HUES64 (cell line): ENCODE data around the gene SCUBE3. TPM values are rescaled to one million over a fixed set of nuclear protein-coding genes. Genes with fewer than 3 reads are reported as not detected.

ENCODE experiments used
- H3K27ac ChIP-seq: 2 replicates; pipeline ENCODE4 v1.7.0; 2013; ENCODE audit warnings: low read depth, low read length, inconsistent platforms
- H3K27me3 ChIP-seq: 2 replicates; pipeline ENCODE4 v1.6.1; 2013; ENCODE audit warnings: mild to moderate bottlenecking, low read length; ENCODE audit not compliant: insufficient read depth
- H3K36me3 ChIP-seq: 2 replicates; pipeline ENCODE4 v1.6.1; 2013; ENCODE audit warnings: mild to moderate bottlenecking, low read length; ENCODE audit not compliant: insufficient read depth
- H3K4me1 ChIP-seq: 2 replicates; pipeline ENCODE4 v1.6.1; 2013; ENCODE audit warnings: mild to moderate bottlenecking, low read length, moderate library complexity; ENCODE audit not compliant: insufficient read depth
- H3K4me3 ChIP-seq: 2 replicates; pipeline ENCODE4 v1.5.1; 2013; ENCODE audit warnings: mild to moderate bottlenecking, low read length, moderate library complexity
- H3K9ac ChIP-seq: 2 replicates; pipeline ENCODE4 v1.6.1; 2013; ENCODE audit warnings: mild to moderate bottlenecking, low read depth, low read length
- H3K9me3 ChIP-seq: 2 replicates; pipeline ENCODE4 v1.6.1; 2013; ENCODE audit warnings: low read depth, low read length; ENCODE audit not compliant: insufficient read depth
- WGBS: fragments of 150-250, 120-280 bp; methylation state at CpG from one replicate; pipeline ENCODE4 v1.1.7; 2013; ENCODE audit warnings: missing lambda C conversion rate; 5-methylcytosine and 5-hydroxymethylcytosine counted together
- polyA plus RNA-seq, 2 experiments: library from polyadenylated mRNA; stranded (reverse); fragments of 50-300 nt; gene quantifications; one replicate each; pipeline ENCODE4 v1.2.3, GENCODE V29; 2013

The SCUBE3 gene
- polyA plus RNA-seq (2013, experiment 1 of 2): 3.8 TPM
- 5.5 TPM for polyA plus RNA-seq (2013, experiment 2 of 2)

DNA sequence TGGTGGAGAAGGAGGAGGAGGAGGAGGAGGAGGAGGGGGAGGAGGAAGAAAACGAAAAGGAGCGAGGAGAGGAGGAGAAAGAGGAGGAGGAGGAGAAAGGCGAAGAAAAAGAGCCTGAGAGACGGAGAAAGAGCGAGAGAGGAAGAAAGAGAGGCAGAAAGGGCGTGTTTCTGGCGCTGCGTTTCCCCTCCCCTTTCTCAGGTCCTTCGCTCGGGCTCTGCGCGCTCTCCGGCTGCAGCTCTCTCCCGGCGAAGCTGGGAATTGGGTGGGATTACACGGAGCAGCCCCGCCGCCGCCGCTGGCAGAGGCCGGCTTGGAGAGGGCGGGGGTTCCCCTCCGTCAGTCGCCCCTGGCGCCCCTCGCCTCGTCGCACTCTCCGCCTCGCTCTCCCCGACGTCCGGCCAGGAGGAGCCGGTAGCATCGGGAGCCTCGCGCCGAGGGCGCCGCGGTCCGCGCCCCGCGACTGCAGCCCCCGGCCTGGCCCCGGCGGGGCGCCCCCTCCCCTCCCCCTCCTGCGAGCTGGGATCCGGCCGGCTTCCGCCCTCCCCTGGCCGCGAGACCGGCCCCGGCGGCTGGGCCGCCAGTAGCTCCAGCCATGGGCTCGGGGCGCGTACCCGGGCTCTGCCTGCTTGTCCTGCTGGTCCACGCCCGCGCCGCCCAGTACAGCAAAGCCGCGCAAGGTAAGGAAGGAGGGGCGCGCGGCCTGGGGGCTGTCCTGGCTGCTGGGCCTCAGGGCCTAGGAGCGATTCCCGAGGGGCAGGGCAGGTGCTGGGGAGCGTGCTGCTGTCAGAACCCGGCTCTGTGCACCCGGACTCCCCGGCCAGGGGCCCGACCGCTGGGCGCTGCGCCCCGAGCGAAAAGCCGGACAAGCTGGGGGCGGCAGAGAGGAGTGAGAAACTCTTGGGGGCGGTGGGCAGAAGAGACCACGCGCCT is at the start of gene SCUBE3:
Gene SCUBE3, plus strand, starts transcription at position 133 of the 933 bp plus-strand sequence. Its CDS starts 463 bp downstream, at position 596.
- peaks cover 85% of the 10 kb centered on the region for H3K27me3 ChIP-seq
- no peaks in the 10 kb centered on the region for H3K9me3 ChIP-seq
- peak within 1 kb of the TSS; percentile 74 for H3K4me3 ChIP-seq
- under 1% methylated on average over 89 of the region's 89 CpGs for WGBS
- no peaks in the 10 kb centered on the region for H3K36me3 ChIP-seq
- peak within 1 kb of the TSS; percentile 75; the same call in 1 of the 2 replicates for H3K27ac ChIP-seq
- peak within 1 kb of the TSS; percentile 56 for H3K9ac ChIP-seq
- H3K4me1 ChIP-seq: peaks cover 37% of the 10 kb centered on the region

DNA sequence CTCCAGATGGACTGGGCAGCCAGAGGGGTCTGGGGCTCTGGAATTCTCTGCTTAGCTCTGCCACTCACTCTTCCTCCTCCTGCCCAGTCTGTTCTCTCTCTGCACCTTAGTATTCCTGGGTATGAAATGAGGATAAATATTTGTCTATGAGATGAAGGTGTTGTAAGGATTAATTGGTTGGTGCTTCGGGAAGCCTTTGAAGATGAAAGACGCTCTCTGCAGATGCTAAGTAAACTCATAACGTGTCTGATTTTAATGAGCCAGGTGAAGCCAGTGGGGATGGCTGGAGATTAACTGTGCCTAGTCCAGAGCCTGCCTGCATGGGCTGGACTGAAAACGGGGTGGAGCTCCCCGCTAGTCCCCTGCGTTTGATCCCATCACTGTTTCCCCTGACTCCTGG is 49.5 kb upstream of the SCUBE3 start:
- Histone ChIP-seq H3K36me3 (no peaks in the 10 kb centered on the region), H3K27ac (no peak overlapping the region), H3K4me1 (peaks cover 4% of the 10 kb centered on the region; the same call in 1 of the 2 replicates), H3K9me3 (no peaks in the 10 kb centered on the region), H3K27me3 (peaks cover 5% of the 10 kb centered on the region; the same call in 1 of the 2 replicates), H3K4me3 (no peak overlapping the region), H3K9ac (no peak overlapping the region)
- 88% methylated on average over 6 of the region's 6 CpGs for WGBS

DNA sequence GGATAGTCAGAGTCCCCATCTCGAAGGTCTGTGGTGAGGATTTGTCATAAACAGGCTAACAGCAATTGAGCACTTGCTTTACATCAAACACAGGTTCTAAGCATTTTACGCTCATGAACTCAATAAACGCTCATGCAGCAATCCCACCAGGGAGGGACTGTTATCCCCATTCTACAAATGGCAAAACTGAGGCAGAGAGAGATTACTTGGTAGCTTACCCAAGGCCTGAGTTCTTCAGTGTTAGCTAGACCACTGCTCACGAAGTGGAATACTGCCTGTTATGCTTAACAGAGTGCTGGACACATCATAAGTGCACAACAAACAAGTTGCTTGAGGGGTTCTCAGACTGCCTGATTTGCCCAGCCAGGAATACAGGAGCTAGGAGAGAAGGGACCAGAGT is 48.9 kb upstream of the SCUBE3 start:
- 92% methylated on average over 4 of the region's 4 CpGs for WGBS
- H3K36me3 ChIP-seq: no peaks in the 10 kb centered on the region

DNA sequence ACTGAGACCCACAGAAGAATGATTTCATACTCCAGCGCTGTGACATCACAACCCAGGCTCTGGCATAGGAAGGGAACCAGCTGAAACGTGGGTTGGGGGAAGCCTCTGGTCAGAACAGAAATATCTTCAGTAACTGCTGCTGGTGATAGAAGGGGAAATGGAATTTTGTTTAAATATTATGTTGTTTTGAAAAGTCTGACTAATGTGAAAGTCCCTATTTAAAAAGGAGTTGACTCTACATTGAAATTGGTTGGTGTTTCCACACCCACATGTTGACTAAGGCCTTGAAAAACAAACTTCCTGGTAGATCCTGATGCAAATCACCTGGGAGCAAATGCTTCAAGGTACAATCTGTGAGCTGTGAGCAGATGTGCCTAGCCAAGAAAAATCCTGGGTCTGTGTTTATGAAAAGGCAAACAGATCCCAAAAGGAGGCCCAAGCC is 48.1 kb upstream of the SCUBE3 start:
- no peaks in the 10 kb centered on the region for H3K9me3 ChIP-seq
- H3K4me3 ChIP-seq: no peak overlapping the region
- H3K27ac ChIP-seq: no peak overlapping the region
- H3K27me3 ChIP-seq: peaks cover 5% of the 10 kb centered on the region; the same call in 1 of the 2 replicates
- H3K4me1 ChIP-seq: peaks cover 4% of the 10 kb centered on the region; the same call in 1 of the 2 replicates
- no peaks in the 10 kb centered on the region for H3K36me3 ChIP-seq
- WGBS: 88% methylated on average over 2 of the region's 2 CpGs
- no peak overlapping the region for H3K9ac ChIP-seq

More for the DNA sequence above, 48.9 kb upstream of the SCUBE3 start:
- Histone ChIP-seq H3K27me3 (peaks cover 5% of the 10 kb centered on the region; the same call in 1 of the 2 replicates), H3K9ac (no peak overlapping the region), H3K4me3 (no peak overlapping the region), H3K4me1 (peaks cover 4% of the 10 kb centered on the region; the same call in 1 of the 2 replicates), H3K9me3 (no peaks in the 10 kb centered on the region), H3K27ac (no peak overlapping the region)

DNA sequence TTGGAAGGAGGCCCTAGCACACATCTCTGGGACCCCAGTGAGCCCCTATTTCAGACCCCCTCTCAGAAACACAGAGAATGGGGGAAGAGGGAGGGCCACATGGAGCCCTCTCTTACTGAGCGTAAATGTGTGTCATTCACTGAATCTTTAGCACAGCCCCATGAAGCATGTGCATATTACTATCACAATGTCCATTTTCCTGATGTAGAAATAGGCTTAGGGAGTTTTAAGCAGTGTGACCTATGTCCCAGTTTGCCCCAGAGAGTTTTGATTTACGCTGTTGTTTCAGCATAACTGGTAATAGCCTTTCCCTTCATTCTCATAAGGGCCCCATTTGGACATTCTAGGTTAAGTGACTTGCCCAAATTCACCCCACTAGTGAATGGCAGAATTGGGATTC is 47.6 kb upstream of the SCUBE3 start:
- peaks cover 4% of the 10 kb centered on the region; the same call in 1 of the 2 replicates for H3K4me1 ChIP-seq
- no peak overlapping the region for H3K4me3 ChIP-seq
- H3K36me3 ChIP-seq: no peaks in the 10 kb centered on the region
- H3K9ac ChIP-seq: no peak overlapping the region
- peaks cover 5% of the 10 kb centered on the region; the same call in 1 of the 2 replicates for H3K27me3 ChIP-seq
- WGBS: 94% methylated on average over 1 of the region's 2 CpGs
- no peak overlapping the region for H3K27ac ChIP-seq
- no peaks in the 10 kb centered on the region for H3K9me3 ChIP-seq

DNA sequence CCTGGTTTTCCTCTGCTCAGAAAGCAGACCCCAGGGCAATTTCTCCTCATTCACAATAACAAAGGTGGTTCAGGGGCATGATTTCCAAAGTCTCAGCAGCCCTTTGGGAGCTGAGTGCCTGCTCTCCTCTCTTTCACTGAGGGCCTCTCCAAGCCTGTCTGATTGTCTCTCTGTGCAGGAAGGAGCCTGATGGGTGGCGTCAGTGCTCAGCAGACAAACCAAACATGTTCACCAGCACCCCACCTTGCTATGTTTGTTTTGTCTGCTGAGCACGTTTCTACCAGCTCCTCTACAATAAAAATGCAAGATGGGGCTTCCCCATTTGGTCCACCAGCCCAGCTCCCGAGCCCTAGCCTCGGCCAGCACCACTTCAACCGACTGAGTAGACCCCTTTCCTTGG is 47.2 kb upstream of the SCUBE3 start:
- H3K4me3 ChIP-seq: no peak overlapping the region
- H3K27ac ChIP-seq: no peak overlapping the region
- no peak overlapping the region for H3K9ac ChIP-seq
- H3K4me1 ChIP-seq: peaks cover 4% of the 10 kb centered on the region; the same call in 1 of the 2 replicates
- 86% methylated on average over 5 of the region's 5 CpGs for WGBS
- no peaks in the 10 kb centered on the region for H3K36me3 ChIP-seq
- H3K27me3 ChIP-seq: peaks cover 5% of the 10 kb centered on the region; the same call in 1 of the 2 replicates
- no peaks in the 10 kb centered on the region for H3K9me3 ChIP-seq

DNA sequence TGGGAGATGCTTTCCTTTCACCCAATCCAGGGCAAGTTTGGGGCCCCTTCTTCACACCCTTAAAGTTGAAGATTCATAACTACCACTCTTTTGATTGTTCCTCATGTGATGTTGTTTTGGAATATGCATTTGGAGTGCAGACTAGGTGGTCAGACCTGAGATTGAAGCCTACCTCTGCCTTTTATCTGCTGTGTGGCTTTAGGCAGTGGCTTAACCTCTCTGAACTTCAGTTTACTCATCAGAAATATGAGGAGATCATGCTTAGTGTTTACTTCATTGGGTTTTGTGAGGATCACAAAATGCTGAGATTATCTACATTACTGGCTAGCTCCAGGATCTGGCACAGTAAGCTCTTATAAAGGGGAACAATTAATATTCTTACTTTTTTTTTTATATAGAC is 46.3 kb upstream of the SCUBE3 start:
- Histone ChIP-seq H3K9ac (no peak overlapping the region), H3K4me3 (no peak overlapping the region), H3K9me3 (no peaks in the 10 kb centered on the region), H3K27me3 (no peaks in the 10 kb centered on the region), H3K27ac (no peak overlapping the region), H3K36me3 (no peaks in the 10 kb centered on the region), H3K4me1 (peaks cover 4% of the 10 kb centered on the region; the same call in 1 of the 2 replicates)

DNA sequence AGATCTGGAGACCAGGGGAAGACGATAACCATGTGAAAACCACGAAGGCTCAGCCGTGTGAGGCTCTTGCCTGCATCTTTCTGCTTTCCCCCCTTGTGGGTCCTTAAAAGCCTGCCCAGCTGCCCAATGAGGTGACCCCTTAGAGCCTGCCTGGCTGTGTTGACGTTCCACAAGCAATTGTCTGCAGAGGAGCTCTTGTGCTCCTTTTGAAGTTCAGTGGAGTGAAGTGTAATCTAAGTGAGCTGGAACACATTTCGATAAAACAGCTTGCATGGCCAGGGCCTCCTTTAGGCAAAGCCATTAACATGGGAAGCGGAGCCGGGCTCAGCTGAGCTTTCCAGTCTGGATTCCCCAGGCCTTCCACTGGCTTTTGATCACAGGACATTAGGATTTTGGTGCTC is 45.3 kb upstream of the SCUBE3 start:
- H3K4me3 ChIP-seq: no peak overlapping the region
- peaks cover 4% of the 10 kb centered on the region; the same call in 1 of the 2 replicates for H3K4me1 ChIP-seq
- no peaks in the 10 kb centered on the region for H3K27me3 ChIP-seq
- whole genome bisulfite sequencing: 91% methylated on average over 7 of the region's 7 CpGs
- no peaks in the 10 kb centered on the region for H3K36me3 ChIP-seq
- H3K9me3 ChIP-seq: no peaks in the 10 kb centered on the region
- no peak overlapping the region for H3K27ac ChIP-seq
- H3K9ac ChIP-seq: no peak overlapping the region

DNA sequence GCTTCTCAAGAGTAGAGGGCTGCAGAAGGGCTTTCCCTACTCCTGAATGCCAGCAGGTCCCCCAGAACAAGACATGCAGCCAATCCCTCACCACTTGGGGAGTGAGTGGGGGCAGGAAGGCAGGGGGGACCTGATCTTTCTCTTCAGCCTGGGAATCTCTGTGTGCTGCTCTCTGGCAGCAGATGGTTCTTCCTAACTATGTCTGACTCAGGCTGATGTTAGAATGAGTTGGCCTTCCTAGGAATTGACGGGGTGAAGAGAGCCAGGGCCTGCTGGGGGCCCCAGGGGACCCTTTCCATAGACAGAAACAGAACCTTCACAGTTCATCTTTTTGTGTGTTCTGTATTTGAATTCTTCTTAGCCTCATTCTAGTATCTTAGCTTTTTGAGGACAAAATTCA is 43.6 kb upstream of the SCUBE3 start:
- H3K4me1 ChIP-seq: peaks cover 4% of the 10 kb centered on the region; the same call in 1 of the 2 replicates
- H3K36me3 ChIP-seq: no peaks in the 10 kb centered on the region
- H3K4me3 ChIP-seq: no peak overlapping the region
- 92% methylated on average over 1 of the region's 1 CpG for WGBS
- no peak overlapping the region for H3K27ac ChIP-seq
- H3K9me3 ChIP-seq: no peaks in the 10 kb centered on the region
- H3K27me3 ChIP-seq: no peaks in the 10 kb centered on the region
- H3K9ac ChIP-seq: no peak overlapping the region

DNA sequence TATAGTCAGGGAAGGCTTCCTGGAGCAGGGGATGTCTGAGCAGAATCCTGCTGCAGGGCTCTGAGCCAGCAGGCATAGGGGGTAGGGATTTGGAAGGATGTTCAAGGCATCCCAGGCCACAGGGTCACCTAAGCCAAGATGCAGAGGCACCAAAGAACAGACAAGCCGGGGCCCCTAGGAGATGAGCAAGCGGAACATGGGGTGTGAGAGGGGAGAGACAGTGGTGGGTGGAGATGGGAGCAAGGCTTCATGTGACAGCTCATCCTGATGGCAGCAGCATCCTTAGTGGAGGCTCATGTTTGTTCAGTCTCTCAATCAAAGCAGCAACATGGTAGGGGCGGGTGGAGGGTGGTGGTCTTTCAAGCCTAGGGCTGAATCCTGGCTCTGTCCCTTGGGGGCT is 42.9 kb upstream of the SCUBE3 start:
- H3K36me3 ChIP-seq: no peaks in the 10 kb centered on the region
- no peak overlapping the region for H3K9ac ChIP-seq
- WGBS: 89% methylated on average over 3 of the region's 3 CpGs
- no peaks in the 10 kb centered on the region for H3K9me3 ChIP-seq
- H3K27me3 ChIP-seq: no peaks in the 10 kb centered on the region
- no peak overlapping the region for H3K27ac ChIP-seq
- peaks cover 3% of the 10 kb centered on the region; the same call in 1 of the 2 replicates for H3K4me1 ChIP-seq
- no peak overlapping the region for H3K4me3 ChIP-seq

DNA sequence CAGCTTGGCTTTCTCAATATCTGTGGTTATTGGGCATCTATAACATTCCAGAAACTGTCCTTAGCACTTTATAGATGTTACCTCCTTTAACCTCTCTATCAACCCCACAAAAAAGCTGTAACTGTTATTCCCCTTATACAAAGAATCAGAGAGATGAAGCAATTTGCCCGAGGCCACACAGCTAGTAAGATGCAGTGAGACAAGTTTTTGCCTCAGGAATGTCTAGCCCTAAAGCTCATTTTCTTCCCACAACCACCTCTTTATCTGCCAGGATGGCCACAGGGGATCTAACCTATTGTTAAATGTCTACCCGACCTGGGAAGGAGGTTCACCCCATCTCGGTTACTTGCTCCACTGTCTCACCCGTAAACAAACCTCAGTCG is 40.7 kb upstream of the SCUBE3 start:
- Histone ChIP-seq H3K9ac (no peak overlapping the region), H3K9me3 (no peaks in the 10 kb centered on the region), H3K27ac (no peak overlapping the region), H3K4me3 (no peak overlapping the region), H3K27me3 (no peaks in the 10 kb centered on the region), H3K36me3 (no peaks in the 10 kb centered on the region), H3K4me1 (no peaks in the 10 kb centered on the region)
- 75% methylated on average over 5 of the region's 5 CpGs for WGBS
